Astrocyte (in vitro differentiated cells and primary cell): ENCODE results near the gene ZKSCAN7. TPM values are rescaled to one million over a fixed set of nuclear protein-coding genes. Genes with fewer than 3 reads are reported as not detected.
"Not testable (repeated sequence)": the region's sequence is repeated elsewhere in the genome, so short reads cannot be mapped to it uniquely, and the experiment has no call there.

Source experiments
- DNase-seq: peaks from one replicate; pipeline ENCODE4 v3.0.0-alpha.2; 2010; ENCODE audit warnings: low read depth
- FAIRE-seq: peaks from 2 replicates; lab custom pipeline; 2011; peaks lifted over from hg19 to GRCh38; lab: Jason Lieb, UNC
- H2AFZ ChIP-seq: 2 replicates; pipeline ENCODE4 v1.6.0; 2012; ENCODE audit warnings: low read depth, low read length, inconsistent platforms
- H3K27ac ChIP-seq: 2 replicates; pipeline ENCODE4 v1.5.1; 2011; ENCODE audit warnings: low read depth, low read length, inconsistent platforms
- H3K27me3 ChIP-seq: 2 replicates; pipeline ENCODE4 v1.6.0; 2011; ENCODE audit warnings: low read length, inconsistent platforms; ENCODE audit not compliant: insufficient read depth
- H3K36me3 ChIP-seq: 2 replicates; pipeline ENCODE4 v1.5.1; 2011; ENCODE audit warnings: low read length, inconsistent platforms; ENCODE audit not compliant: insufficient read depth
- H3K4me1 ChIP-seq: 2 replicates; pipeline ENCODE4 v1.5.1; 2011; ENCODE audit warnings: low read length, inconsistent platforms; ENCODE audit not compliant: insufficient read depth
- H3K4me2 ChIP-seq: 2 replicates; pipeline ENCODE4 v1.6.0; 2012; ENCODE audit warnings: low read length, inconsistent platforms
- H3K4me3 ChIP-seq: 2 replicates; pipeline ENCODE4 v1.5.1; 2011; ENCODE audit warnings: low read depth, mild to moderate bottlenecking, low read length, inconsistent platforms; ENCODE audit not compliant: insufficient read depth
- H3K79me2 ChIP-seq: 2 replicates; pipeline ENCODE4 v1.6.0; 2012; ENCODE audit warnings: mild to moderate bottlenecking, low read length, inconsistent platforms; ENCODE audit not compliant: insufficient read depth
- H3K9ac ChIP-seq: 2 replicates; pipeline ENCODE4 v1.6.0; 2012; ENCODE audit warnings: mild to moderate bottlenecking, low read length, inconsistent platforms
- H3K9me3 ChIP-seq: 2 replicates; pipeline ENCODE4 v1.5.1; 2012; ENCODE audit warnings: low read depth, mild to moderate bottlenecking, low read length, inconsistent platforms; ENCODE audit not compliant: insufficient read depth
- H4K20me1 ChIP-seq: 2 replicates; pipeline ENCODE4 v1.6.0; 2012; ENCODE audit warnings: low read length, inconsistent platforms; ENCODE audit not compliant: insufficient read depth
- H3K27ac Mint-ChIP-seq: one replicate; pipeline ENCODE4 v1.8.0; 2021; ENCODE audit warnings: mild to moderate bottlenecking, mixed read lengths; ENCODE audit not compliant: unreplicated experiment
- H3K27me3 Mint-ChIP-seq: one replicate; pipeline ENCODE4 v1.8.0; 2021; ENCODE audit warnings: low read depth, mixed read lengths; ENCODE audit not compliant: unreplicated experiment
- H3K36me3 Mint-ChIP-seq: one replicate; pipeline ENCODE4 v1.8.0; 2021; ENCODE audit warnings: low read depth, mixed read lengths; ENCODE audit not compliant: unreplicated experiment
- H3K4me1 Mint-ChIP-seq: one replicate; pipeline ENCODE4 v1.8.0; 2021; ENCODE audit warnings: low read depth, mixed read lengths; ENCODE audit not compliant: unreplicated experiment
- H3K4me3 Mint-ChIP-seq: one replicate; pipeline ENCODE4 v1.8.0; 2021; ENCODE audit warnings: mild to moderate bottlenecking, moderate library complexity, mixed read lengths; ENCODE audit not compliant: unreplicated experiment
- H3K9me3 Mint-ChIP-seq: one replicate; pipeline ENCODE4 v1.8.0; 2021; ENCODE audit warnings: mild to moderate bottlenecking, mixed read lengths; ENCODE audit not compliant: unreplicated experiment
- CTCF ChIP-seq: IDR thresholded peaks from 2 replicates; pipeline ENCODE4 v1.5.1; 2011; ENCODE audit warnings: low read depth, mild to moderate bottlenecking, inconsistent platforms, low read length, moderate library complexity; ENCODE audit not compliant: insufficient read depth
- EZH2 ChIP-seq: IDR thresholded peaks from 2 replicates; pipeline ENCODE4 v1.6.1; 2012; ENCODE audit warnings: mild to moderate bottlenecking, low read length, inconsistent platforms; ENCODE audit not compliant: insufficient read depth
- total RNA-seq: library from RNA; stranded (reverse); gene quantifications from 2 replicates; pipeline ENCODE4 v1.2.1, GENCODE V29; 2021

ZKSCAN7 gene
- total RNA-seq, 1 donor from 2014 or later: 4.8 TPM

GRCh38 chr3:44568561-44568960, 13.6 kb downstream of the ZKSCAN7 start:
- peak overlapping the region; percentile 81 for H3K27ac Mint-ChIP-seq
- Histone ChIP-seq H3K4me3 (no peak overlapping the region), H2AFZ (no peak overlapping the region), H3K36me3 (peaks cover 34% of the 10 kb centered on the region), H3K4me2 (no peak overlapping the region), H3K9me3 (peaks cover 35% of the 10 kb centered on the region), H4K20me1 (no peaks in the 10 kb centered on the region), H3K4me1 (no peaks in the 10 kb centered on the region), H3K9ac (no peak overlapping the region), H3K27ac (no peak overlapping the region), H3K79me2 (no peaks in the 10 kb centered on the region), H3K27me3 (no peaks in the 10 kb centered on the region)
- H3K4me3 Mint-ChIP-seq: no peak overlapping the region
- peaks cover 44% of the 10 kb centered on the region for H3K9me3 Mint-ChIP-seq
- peaks cover 16% of the 10 kb centered on the region for H3K4me1 Mint-ChIP-seq
- H3K27me3 Mint-ChIP-seq: no peaks in the 10 kb centered on the region
- TF ChIP-seq CTCF: no peak
- no peak for TF ChIP-seq EZH2
- peaks cover 70% of the 10 kb centered on the region for H3K36me3 Mint-ChIP-seq
- peak; percentile 78 for DNase-seq
- no peak for FAIRE-seq

- Mint-ChIP-seq H3K4me1 (peaks cover 16% of the 10 kb centered on the region), H3K27ac (no peak overlapping the region), H3K27me3 (no peaks in the 10 kb centered on the region), H3K4me3 (no peak overlapping the region), H3K36me3 (peaks cover 54% of the 10 kb centered on the region), H3K9me3 (peaks cover 40% of the 10 kb centered on the region)
- H3K36me3 ChIP-seq: peaks cover 28% of the 10 kb centered on the region
- H3K27ac ChIP-seq: no peak overlapping the region
- H3K27me3 ChIP-seq: no peaks in the 10 kb centered on the region
- peak; percentile 13 for FAIRE-seq
- no peak overlapping the region for H3K9ac ChIP-seq
- DNase-seq: no peak
- no peaks in the 10 kb centered on the region for H3K4me1 ChIP-seq
- no peak overlapping the region for H3K4me3 ChIP-seq
- peaks cover 39% of the 10 kb centered on the region for H3K9me3 ChIP-seq
- TF ChIP-seq CTCF (no peak), EZH2 (no peak)
- no peaks in the 10 kb centered on the region for H4K20me1 ChIP-seq
- H2AFZ ChIP-seq: no peak overlapping the region
- H3K79me2 ChIP-seq: no peaks in the 10 kb centered on the region
- H3K4me2 ChIP-seq: no peak overlapping the region
These were observed 16.0 kb downstream of the ZKSCAN7 start for GRCh38 chr3:44571024-44571423.

GRCh38 chr3:44576613-44577012, 21.6 kb downstream of the ZKSCAN7 start:
- Histone ChIP-seq H2AFZ (no peak overlapping the region), H3K36me3 (peaks cover 6% of the 10 kb centered on the region), H4K20me1 (no peaks in the 10 kb centered on the region), H3K27ac (no peak overlapping the region), H3K4me1 (no peaks in the 10 kb centered on the region), H3K9me3 (peaks cover 12% of the 10 kb centered on the region), H3K9ac (no peak overlapping the region), H3K79me2 (no peaks in the 10 kb centered on the region), H3K4me3 (no peak overlapping the region), H3K4me2 (no peak overlapping the region), H3K27me3 (no peaks in the 10 kb centered on the region)
- Mint-ChIP-seq H3K36me3 (peaks cover 33% of the 10 kb centered on the region), H3K27me3 (no peaks in the 10 kb centered on the region), H3K27ac (no peak overlapping the region), H3K9me3 (peaks cover 22% of the 10 kb centered on the region), H3K4me3 (no peak overlapping the region), H3K4me1 (no peaks in the 10 kb centered on the region)
- no peak for DNase-seq
- no peak for FAIRE-seq
- TF ChIP-seq EZH2: no peak
- TF ChIP-seq CTCF: no peak

- FAIRE-seq, H3K4me3 ChIP-seq, H3K27ac Mint-ChIP-seq, H3K4me1 Mint-ChIP-seq, H3K27me3 Mint-ChIP-seq, H3K27me3 ChIP-seq, H4K20me1 ChIP-seq, H3K79me2 ChIP-seq, H3K4me1 ChIP-seq, H3K4me2 ChIP-seq, H2AFZ ChIP-seq, DNase-seq, H3K36me3 ChIP-seq, H3K9ac ChIP-seq, H3K9me3 ChIP-seq, H3K27ac ChIP-seq, H3K4me3 Mint-ChIP-seq: not testable (repeated sequence)
- Mint-ChIP-seq H3K9me3 (peaks cover 13% of the 10 kb centered on the region), H3K36me3 (peaks cover 27% of the 10 kb centered on the region)
These were observed 22.5 kb downstream of the ZKSCAN7 start for GRCh38 chr3:44577354-44577952.
